NCI-H1436 (cell line): Measurements from ENCODE around the gene NUMBL.
"Not testable (repeated sequence)": the region's sequence is repeated elsewhere in the genome, so short reads cannot be mapped to it uniquely, and the experiment has no call there.

Experiments used
- DNase-seq: peaks from one replicate; lab custom pipeline; 2025; lab: John Stamatoyannopoulos, UW

Gene NUMBL

GRCh38 chr19:40690050-40690692 lies at the start of gene NUMBL:
TSS of gene NUMBL (minus strand) at chr19:40690651. CDS start at chr19:40690483, 168 bp downstream.
- no peak for DNase-seq

GRCh38 chr19:40739030-40739839 lies 48.8 kb upstream of the NUMBL start:
- no peak for DNase-seq

- no peak for DNase-seq
Measured at GRCh38 chr19:40737102-40737644, 46.7 kb upstream of the NUMBL start.

GRCh38 chr19:40736661-40737060 lies 46.2 kb upstream of the NUMBL start:
- DNase-seq = no peak

- DNase-seq = no peak
Measured at GRCh38 chr19:40735013-40735771, 44.7 kb upstream of the NUMBL start.

- no peak for DNase-seq
Measured at GRCh38 chr19:40733149-40733548, 42.7 kb upstream of the NUMBL start.

- DNase-seq = not testable (repeated sequence)
Measured at GRCh38 chr19:40732304-40732703, 41.9 kb upstream of the NUMBL start.

GRCh38 chr19:40730065-40730464 lies 39.6 kb upstream of the NUMBL start:
- DNase-seq = not testable (repeated sequence)

GRCh38 chr19:40726279-40726678 lies 35.8 kb upstream of the NUMBL start:
- DNase-seq = no peak

GRCh38 chr19:40724855-40725254 lies 34.4 kb upstream of the NUMBL start:
- DNase-seq = no peak

GRCh38 chr19:40724315-40724714 lies 33.9 kb upstream of the NUMBL start:
- DNase-seq = no peak

- DNase-seq = no peak
Measured at GRCh38 chr19:40723661-40724254, 33.3 kb upstream of the NUMBL start.

GRCh38 chr19:40721936-40722661 lies 31.6 kb upstream of the NUMBL start:
- DNase-seq = no peak

- DNase-seq = no peak
Measured at GRCh38 chr19:40721140-40721486, 30.7 kb upstream of the NUMBL start.

- no peak for DNase-seq
Measured at GRCh38 chr19:40719414-40719894, 29.0 kb upstream of the NUMBL start.

- DNase-seq = no peak
Measured at GRCh38 chr19:40718774-40719391, 28.4 kb upstream of the NUMBL start.

- no peak for DNase-seq
Measured at GRCh38 chr19:40717880-40718773, 27.7 kb upstream of the NUMBL start.

GRCh38 chr19:40717325-40717879 lies 27.0 kb upstream of the NUMBL start:
- DNase-seq = no peak
